H9 (cell line): ENCODE measurements around the gene SMCO4. TPM values are rescaled to one million over a fixed set of nuclear protein-coding genes. Genes with fewer than 3 reads are reported as not detected.

Experiments used
- DNase-seq: peaks from one replicate; pipeline ENCODE4 v3.0.0-alpha.2; 2017
- H2AFZ ChIP-seq: one replicate; pipeline ENCODE4 v1.6.1; 2013; ENCODE audit warnings: mild to moderate bottlenecking, low read length, control low read depth, moderate library complexity
- H2AK5ac ChIP-seq: 2 replicates; pipeline ENCODE4 v1.6.1; 2013; ENCODE audit warnings: low read length, control low read depth, mixed read lengths; ENCODE audit not compliant: insufficient read length
- H2BK120ac ChIP-seq: one replicate; pipeline ENCODE4 v1.6.1; 2013; ENCODE audit warnings: low read depth, mild to moderate bottlenecking, low read length, control low read depth, inconsistent platforms; ENCODE audit not compliant: poor library complexity, severe bottlenecking
- H2BK12ac ChIP-seq: 2 replicates; pipeline ENCODE4 v1.6.1; 2013; ENCODE audit warnings: low read length, control low read depth, mixed read lengths, low read depth; ENCODE audit not compliant: insufficient read length
- H2BK15ac ChIP-seq: 2 replicates; pipeline ENCODE4 v1.6.1; 2013; ENCODE audit warnings: low read depth, low read length, control low read depth
- H2BK20ac ChIP-seq: one replicate; pipeline ENCODE4 v1.6.1; 2013; ENCODE audit warnings: low read depth, mild to moderate bottlenecking, low read length, control low read depth, inconsistent platforms; ENCODE audit not compliant: poor library complexity, severe bottlenecking
- H2BK5ac ChIP-seq: 2 replicates; pipeline ENCODE4 v1.6.1; 2013; ENCODE audit warnings: low read length, control low read depth, mixed read lengths; ENCODE audit not compliant: insufficient read length
- H3K14ac ChIP-seq: 2 replicates; pipeline ENCODE4 v1.6.1; 2013; ENCODE audit warnings: low read length, control low read depth; ENCODE audit not compliant: insufficient read depth
- H3K18ac ChIP-seq: 2 replicates; pipeline ENCODE4 v1.6.1; 2013; ENCODE audit warnings: low read depth, mild to moderate bottlenecking, mixed read lengths, low read length, control low read depth; ENCODE audit not compliant: insufficient read length
- H3K23ac ChIP-seq: 2 replicates; pipeline ENCODE4 v1.6.1; 2013; ENCODE audit warnings: low read length, control low read depth, mixed read lengths, low read depth; ENCODE audit not compliant: insufficient read length
- H3K23me2 ChIP-seq: 2 replicates; pipeline ENCODE4 v1.6.1; 2013; ENCODE audit warnings: low read depth, mild to moderate bottlenecking, mixed read lengths, low read length, control low read depth; ENCODE audit not compliant: insufficient read length, poor library complexity, severe bottlenecking
- H3K27ac ChIP-seq: 2 replicates; pipeline ENCODE4 v1.5.1; 2013; ENCODE audit warnings: low read length, control low read depth, mixed read lengths, low read depth; ENCODE audit not compliant: insufficient read length
- H3K27me3 ChIP-seq: 2 replicates; pipeline ENCODE4 v1.6.1; 2013; ENCODE audit warnings: low read length, control low read depth, inconsistent platforms; ENCODE audit not compliant: insufficient read depth
- H3K4ac ChIP-seq: 2 replicates; pipeline ENCODE4 v1.6.1; 2013; ENCODE audit warnings: low read depth, mild to moderate bottlenecking, control low read depth, inconsistent platforms, low read length, moderate library complexity
- H3K4me1 ChIP-seq: 2 replicates; pipeline ENCODE4 v1.6.1; 2013; ENCODE audit warnings: low read length, control low read depth, inconsistent platforms; ENCODE audit not compliant: insufficient read depth
- H3K4me2 ChIP-seq: 2 replicates; pipeline ENCODE4 v1.6.1; 2013; ENCODE audit warnings: low read length, control low read depth, mixed read lengths; ENCODE audit not compliant: insufficient read length, insufficient read depth
- H3K56ac ChIP-seq: 2 replicates; pipeline ENCODE4 v1.6.1; 2013; ENCODE audit warnings: low read depth, mild to moderate bottlenecking, mixed read lengths, low read length, control low read depth; ENCODE audit not compliant: insufficient read length
- H3K79me1 ChIP-seq: 2 replicates; pipeline ENCODE4 v1.6.1; 2013; ENCODE audit warnings: low read depth, mild to moderate bottlenecking, moderate library complexity, low read length, control low read depth, inconsistent platforms; ENCODE audit not compliant: insufficient read depth, poor library complexity, severe bottlenecking
- H3K79me2 ChIP-seq: 2 replicates; pipeline ENCODE4 v1.6.1; 2013; ENCODE audit warnings: low read length, control low read depth, inconsistent platforms; ENCODE audit not compliant: insufficient read depth
- H3K9ac ChIP-seq: 2 replicates; pipeline ENCODE4 v1.6.1; 2013; ENCODE audit warnings: low read length, control low read depth, mixed read lengths; ENCODE audit not compliant: insufficient read length; ENCODE audit errors: extremely low read depth
- H3K9me3 ChIP-seq: one replicate; pipeline ENCODE4 v1.6.1; 2013; ENCODE audit warnings: low read depth, low read length, inconsistent platforms; ENCODE audit not compliant: control insufficient read depth
- H3T11ph ChIP-seq: one replicate; pipeline ENCODE4 v1.6.1; 2013; ENCODE audit warnings: mild to moderate bottlenecking, low read length, control low read depth, inconsistent platforms
- H4K20me1 ChIP-seq: one replicate; pipeline ENCODE4 v1.6.1; 2013; ENCODE audit not compliant: control insufficient read depth, insufficient read length, insufficient read depth
- H4K5ac ChIP-seq: 2 replicates; pipeline ENCODE4 v1.6.1; 2013; ENCODE audit warnings: low read depth, mild to moderate bottlenecking, mixed read lengths, low read length, control low read depth; ENCODE audit not compliant: insufficient read length
- H4K8ac ChIP-seq: replicated peaks from 2 replicates; pipeline ENCODE4 v1.6.1; 2013; ENCODE audit warnings: low read length, control low read depth, mixed read lengths, low read depth; ENCODE audit not compliant: insufficient read length
- H4K91ac ChIP-seq: 2 replicates; pipeline ENCODE4 v1.6.1; 2013; ENCODE audit warnings: low read depth, mild to moderate bottlenecking, moderate library complexity, mixed read lengths, low read length, control low read depth; ENCODE audit not compliant: insufficient read length
- H3K27ac Mint-ChIP-seq, 3 experiments: 2 replicates in 2 of 3; 3 replicates in 1 of 3; pipeline ENCODE4 v1.8.0; 2020 to 2021; ENCODE audit warnings: mixed read lengths in 3 of 3, mild to moderate bottlenecking in 1 of 3, moderate library complexity in 1 of 3
- H3K27me3 Mint-ChIP-seq: 2 replicates; pipeline ENCODE4 v1.8.0; 2021; ENCODE audit warnings: low read depth, mild to moderate bottlenecking, moderate library complexity, mixed read lengths
- H3K36me3 Mint-ChIP-seq, 3 experiments: 2 replicates in 2 of 3; 3 replicates in 1 of 3; pipeline ENCODE4 v1.8.0; 2020 to 2021; ENCODE audit warnings: low read depth in 3 of 3, mixed read lengths in 3 of 3; ENCODE audit not compliant: insufficient read depth in 1 of 3
- H3K4me1 Mint-ChIP-seq, 2 experiments: 2 replicates each; pipeline ENCODE4 v1.8.0; 2020; ENCODE audit warnings: mixed read lengths in 2 of 2
- H3K4me3 Mint-ChIP-seq, 2 experiments: 2 replicates in 1 of 2; 3 replicates in 1 of 2; pipeline ENCODE4 v1.8.0; 2020 to 2021; ENCODE audit warnings: mild to moderate bottlenecking in 2 of 2, mixed read lengths in 2 of 2, moderate library complexity in 1 of 2
- H3K9me3 Mint-ChIP-seq, 2 experiments: 2 replicates in 1 of 2; 3 replicates in 1 of 2; pipeline ENCODE4 v1.8.0; 2020; ENCODE audit warnings: mild to moderate bottlenecking in 2 of 2, mixed read lengths in 2 of 2, moderate library complexity in 1 of 2
- CTCF ChIP-seq: fragments of 200-600 bp; sonication (generic); conservative IDR thresholded peaks from 3 replicates; pipeline ENCODE4 v1.8.0; 2021; ENCODE audit warnings: antibody characterized with exemption, mild to moderate bottlenecking
- WGBS: extraction: QIAGEN DNeasy Blood & Tissue Kit; methylation state at CpG from one replicate; pipeline ENCODE4 v1.1.7; 2013; ENCODE audit warnings: missing lambda C conversion rate, low lambda C conversion rate, mixed read lengths; ENCODE audit not compliant: insufficient read length; ENCODE audit errors: extremely low coverage; 5-methylcytosine and 5-hydroxymethylcytosine counted together
- total RNA-seq: library from RNA; stranded (reverse); gene quantifications from 2 replicates; pipeline ENCODE4 v1.2.1, GENCODE V29; 2021

Gene SMCO4
- total RNA-seq, 1 experiment from 2014 or later: 35.6 TPM

GRCh38 chr11:93559681-93560080 is 16.5 kb upstream of the SMCO4 start:
- no peak overlapping the region for H3K9ac ChIP-seq
- no peak overlapping the region for H2BK5ac ChIP-seq
- Mint-ChIP-seq H3K36me3 (no peaks in the 10 kb centered on the region), H3K4me1 (peaks cover 16 to 17% of the 10 kb centered on the region in 2 experiments), H3K4me3 (no peak overlapping the region), H3K27me3 (peaks cover 2% of the 10 kb centered on the region; the same call in 1 of the 2 replicates), H3K27ac (no peak overlapping the region; a peak in 1 of 7 replicates), H3K9me3 (no peaks in the 10 kb centered on the region)
- no peak overlapping the region for H3K18ac ChIP-seq
- H2AK5ac ChIP-seq: no peak overlapping the region
- no peak for TF ChIP-seq CTCF
- no peaks in the 10 kb centered on the region for H3K23me2 ChIP-seq
- no peak overlapping the region for H4K8ac ChIP-seq
- no CpG with 5 or more reads among the region's 3 CpGs for WGBS
- H2BK20ac ChIP-seq: no peak overlapping the region
- no peak overlapping the region for H3K27ac ChIP-seq
- no peak overlapping the region for H3K14ac ChIP-seq
- H3T11ph ChIP-seq: no peak overlapping the region
- H3K23ac ChIP-seq: no peak overlapping the region
- H4K5ac ChIP-seq: no peak overlapping the region
- no peak overlapping the region for H3K56ac ChIP-seq
- H3K27me3 ChIP-seq: no peaks in the 10 kb centered on the region
- H3K4ac ChIP-seq: no peak overlapping the region
- H2BK15ac ChIP-seq: no peak overlapping the region
- H2BK12ac ChIP-seq: no peak overlapping the region
- H3K79me2 ChIP-seq: no peaks in the 10 kb centered on the region
- H3K4me1 ChIP-seq: peaks cover 3% of the 10 kb centered on the region; the same call in 1 of the 2 replicates
- no peak for DNase-seq
- no peaks in the 10 kb centered on the region for H3K79me1 ChIP-seq
- no peak overlapping the region for H3K4me2 ChIP-seq
- H4K91ac ChIP-seq: no peak overlapping the region
- H4K20me1 ChIP-seq: no peaks in the 10 kb centered on the region
- no peak overlapping the region for H2BK120ac ChIP-seq
- H3K9me3 ChIP-seq: no peaks in the 10 kb centered on the region
- H2AFZ ChIP-seq: no peak overlapping the region
